Measurements from ENCODE around the gene AGO3. TPM values are rescaled to one million over a fixed set of nuclear protein-coding genes. Genes with fewer than 3 reads are reported as not detected.

AGO3 gene
- total and polyA plus RNA-seq, 2 of the 13 experiments (the other 11 are each of a cell fraction or from before 2014, with no cell fraction given), result 21.2 to 27.1 TPM

DNA sequence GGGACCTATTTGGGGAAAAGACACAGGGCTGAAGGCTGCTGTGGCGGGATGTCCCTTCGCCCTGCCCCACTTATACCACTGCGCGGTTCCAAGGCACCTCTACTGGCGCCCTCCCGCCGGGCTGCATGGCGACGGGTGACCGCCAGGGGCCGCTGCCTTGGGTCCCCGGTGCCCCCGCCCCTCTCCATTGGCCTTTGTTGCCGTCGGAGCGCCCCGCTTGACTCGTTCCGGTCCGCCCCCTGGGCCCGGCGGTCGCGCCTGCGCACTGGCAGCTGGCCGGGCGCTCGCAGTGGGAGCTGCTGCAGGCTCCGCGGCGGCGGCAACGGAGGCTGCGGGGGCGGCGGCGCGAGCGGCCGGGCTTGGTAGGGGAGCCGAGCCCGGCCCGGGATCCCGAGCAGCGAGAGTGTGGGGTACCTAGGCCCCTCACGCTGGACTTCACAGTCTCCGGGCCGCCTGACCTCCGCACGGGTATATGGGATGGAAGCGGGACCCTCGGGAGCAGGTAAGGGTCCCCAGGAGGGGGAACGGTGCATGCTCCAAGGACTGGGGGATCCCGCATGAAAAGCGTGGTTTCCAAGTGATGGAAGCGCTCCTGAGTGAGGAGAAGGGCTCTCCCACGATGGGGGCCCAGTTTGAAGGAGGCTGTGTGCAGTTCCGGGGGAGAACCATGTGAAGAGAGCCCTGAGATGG, 47.8 kb upstream of the AGO3 start, which contains the start of gene AGO1:
TSS of gene AGO1 (plus strand) at position 265 of the 690 bp plus-strand sequence. CDS start at position 478, 213 bp downstream.
- DNase-seq (ENCODE audit: low spot score) (peak; percentile 86), FAIRE-seq (peak; percentile 34), ATAC-seq (peak; percentile 92)
- in situ Hi-C loops (cut with HindIII; ENCODE audit: extremely low pct_ligation_motif_present, low pct_unique_long_range_greater_than_20kb) (no loop called here), intact Hi-C loops (cut with micrococcal nuclease; ENCODE audit: unreplicated experiment) (no loop called here)
- Histone ChIP-seq H3K36me3 (replicated peaks in 1 of 2; ENCODE audit: control insufficient read depth in 1 of 2, insufficient read depth in 2 of 2, low read length in 2 of 2) (no peaks in the 10 kb centered on the region), H3K27ac (ENCODE audit: extremely low read length, insufficient read depth, low read length) (peak within 1 kb of the TSS; percentile 59), H3K4me1 (ENCODE audit: insufficient read depth, low read length) (peaks cover 55% of the 10 kb centered on the region), H3K79me2 (ENCODE audit: insufficient read depth, low read length) (peaks cover 11% of the 10 kb centered on the region), H3K9me3 (ENCODE audit: low read length) (no peaks in the 10 kb centered on the region), H2AFZ (ENCODE audit: low read length) (peak within 1 kb of the TSS; percentile 42), H3K4me2 (ENCODE audit: low read depth, low read length) (peak within 1 kb of the TSS; percentile 73), H3K4me3 (replicated peaks in 1 of 3; ENCODE audit: insufficient read depth in 1 of 3, low read depth in 2 of 3, low read length in 3 of 3) (peak within 1 kb of the TSS; percentile 77 to 99 (median 95)), H4K20me1 (ENCODE audit: insufficient read depth, low read length) (0 out of 2 replicates have a peak, but pooled peaks cover 6% of the 10 kb centered on the region), H3K27me3 (ENCODE audit: control insufficient read depth in 1 of 2, insufficient read depth in 2 of 2, low read length in 2 of 2) (no peaks in the 10 kb centered on the region; a peak in 1 of 5 replicates), H3K9ac (ENCODE audit: insufficient read depth, low read depth, low read length) (peak within 1 kb of the TSS; percentile 91)
- no TSS peak for BruUV-seq (replicated peaks)
- ChIA-PET POLR2A (interaction anchor here (1.1 to 1.3 kb wide), 2 partner anchors 9 to 48 kb away, joined by 3 to 5 read pairs; partner anchors contain the start of gene AGO3), CTCF (ENCODE audit: low intra/inter-chr PET ratio, low total read pairs) (no interaction called here)
- WGBS (ENCODE audit: low lambda C conversion rate), result 2% methylated on average over 6 of the region's 58 CpGs
- peak; percentile 40 for TF ChIP-seq GABPA (IDR thresholded peaks at IDR 0.05; ENCODE audit: low read depth, low read length)
- peak; percentile 60 for TF ChIP-seq GABPA (CRISPR knock-in tag; IDR thresholded peaks at IDR 0.05; ENCODE audit: low read depth)
- TF ChIP-seq MED13 (CRISPR knock-in tag; IDR thresholded peaks at IDR 0.05), result no peak
- peak; percentile 63; the same call in 1 of the 2 replicates for TF ChIP-seq ZNF235 (CRISPR knock-in tag; IDR thresholded peaks at IDR 0.05; ENCODE audit: borderline replicate concordance)
- TF ChIP-seq ZNF557 (CRISPR knock-in tag; IDR thresholded peaks at IDR 0.05), result no peak
- TF ChIP-seq MAX (IDR thresholded peaks at IDR 0.05), result 0 out of 2 replicates have a peak, but pooled peaks have one; percentile 26
- TF ChIP-seq ZNF530 (CRISPR knock-in tag; IDR thresholded peaks at IDR 0.05; ENCODE audit: low read depth), result no peak
- TF ChIP-seq ZNF263 (CRISPR knock-in tag; IDR thresholded peaks at IDR 0.05), result no peak; the same call in 1 of the 2 replicates
- no peak for TF ChIP-seq NR3C1 (CRISPR knock-in tag; IDR thresholded peaks at IDR 0.05)
- no peak for TF ChIP-seq ZNF296 (CRISPR knock-in tag; conservative IDR thresholded peaks at IDR 0.05)
- TF ChIP-seq ZNF770 (CRISPR knock-in tag; IDR thresholded peaks at IDR 0.05), result peak; percentile 61; the same call in 1 of the 2 replicates
- TF ChIP-seq, protein P1, sequence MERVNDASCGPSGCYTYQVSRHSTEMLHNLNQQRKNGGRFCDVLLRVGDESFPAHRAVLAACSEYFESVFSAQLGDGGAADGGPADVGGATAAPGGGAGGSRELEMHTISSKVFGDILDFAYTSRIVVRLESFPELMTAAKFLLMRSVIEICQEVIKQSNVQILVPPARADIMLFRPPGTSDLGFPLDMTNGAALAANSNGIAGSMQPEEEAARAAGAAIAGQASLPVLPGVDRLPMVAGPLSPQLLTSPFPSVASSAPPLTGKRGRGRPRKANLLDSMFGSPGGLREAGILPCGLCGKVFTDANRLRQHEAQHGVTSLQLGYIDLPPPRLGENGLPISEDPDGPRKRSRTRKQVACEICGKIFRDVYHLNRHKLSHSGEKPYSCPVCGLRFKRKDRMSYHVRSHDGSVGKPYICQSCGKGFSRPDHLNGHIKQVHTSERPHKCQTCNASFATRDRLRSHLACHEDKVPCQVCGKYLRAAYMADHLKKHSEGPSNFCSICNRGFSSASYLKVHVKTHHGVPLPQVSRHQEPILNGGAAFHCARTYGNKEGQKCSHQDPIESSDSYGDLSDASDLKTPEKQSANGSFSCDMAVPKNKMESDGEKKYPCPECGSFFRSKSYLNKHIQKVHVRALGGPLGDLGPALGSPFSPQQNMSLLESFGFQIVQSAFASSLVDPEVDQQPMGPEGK (CRISPR knock-in tag; IDR thresholded peaks at IDR 0.05), result peak; percentile 84
- TF ChIP-seq HDAC6 (IDR thresholded peaks at IDR 0.05; ENCODE audit: low read depth, low read length), result no peak
- no peak for TF ChIP-seq IRF2 (CRISPR knock-in tag; IDR thresholded peaks at IDR 0.05)
- no peak for TF ChIP-seq ZNF33A (CRISPR knock-in tag; IDR thresholded peaks at IDR 0.05; ENCODE audit: borderline replicate concordance)
- no peak for TF ChIP-seq ZNF746 (CRISPR knock-in tag; IDR thresholded peaks at IDR 0.05)
- TF ChIP-seq IKZF1 (IDR thresholded peaks at IDR 0.05), result no peak
- no peak for TF ChIP-seq CREM (IDR thresholded peaks at IDR 0.05)
- TF ChIP-seq CREM (CRISPR knock-in tag; IDR thresholded peaks at IDR 0.05), result no peak
- TF ChIP-seq ZNF503 (CRISPR knock-in tag; IDR thresholded peaks at IDR 0.05), result no peak; the same call in 1 of the 2 replicates
